Measurements from ENCODE around the gene SNX20. TPM values are rescaled to one million over a fixed set of nuclear protein-coding genes. Genes with fewer than 3 reads are reported as not detected.

Gene SNX20
- total and polyA plus RNA-seq, 10 of the 15 experiments (the other 5 are each of a cell fraction or from before 2014, with no cell fraction given): 4.6 to 30.8 (median 21.9) TPM

DNA sequence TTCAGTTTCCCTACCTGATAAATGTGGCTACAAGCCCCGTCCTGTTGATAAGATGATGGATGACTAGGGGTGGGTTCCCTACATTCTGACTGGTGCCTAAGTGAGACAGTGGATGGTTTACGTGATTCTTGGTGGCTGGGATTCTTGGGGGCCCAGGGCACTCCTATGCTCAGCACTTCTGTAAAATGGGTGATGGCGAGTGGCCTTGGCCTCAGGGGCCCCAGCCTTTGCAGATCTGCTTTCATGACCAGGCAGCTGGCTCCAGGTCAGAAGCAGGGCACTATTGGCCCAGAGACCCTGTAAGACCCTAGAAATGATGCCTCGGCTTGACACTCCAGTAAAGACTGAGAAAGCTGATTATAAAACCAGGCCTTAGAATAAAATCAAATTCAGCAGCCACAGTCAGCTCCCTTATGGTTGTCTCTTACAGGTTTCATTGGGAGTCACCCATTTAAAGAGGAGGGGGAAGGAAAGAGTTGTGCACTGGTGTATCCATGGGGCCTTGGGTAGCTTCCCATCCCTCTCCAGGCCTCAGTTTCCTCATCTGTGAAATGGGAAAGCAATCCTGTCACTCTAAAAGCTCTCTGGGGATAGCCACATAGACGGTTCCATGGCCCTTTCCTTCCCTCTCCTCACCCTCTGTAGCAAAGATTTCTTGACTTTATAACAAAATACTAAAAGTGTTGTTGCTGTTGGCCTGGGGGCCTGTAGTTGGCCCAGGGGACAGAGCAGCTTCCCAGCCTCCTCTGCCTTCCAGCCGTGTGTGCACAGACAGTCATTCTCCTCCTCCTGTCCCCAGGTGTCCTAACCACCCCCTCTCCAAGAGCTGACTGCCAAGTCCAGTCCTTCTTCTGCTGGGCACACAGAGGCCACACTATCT lies 1.2 kb downstream of the SNX20 start (continued):
- TF ChIP-seq GATAD2B (conservative IDR thresholded peaks at IDR 0.05; ENCODE audit: low read depth) (no peak), TAF1 (IDR thresholded peaks at IDR 0.05; ENCODE audit: borderline replicate concordance, low read depth, low read length) (no peak), PKNOX1 (IDR thresholded peaks at IDR 0.05) (no peak), CBX3 (IDR thresholded peaks at IDR 0.05; ENCODE audit: borderline replicate concordance, low read depth) (no peak)

- H3K4me3 ChIP-seq: peak overlapping the region; percentile 72; the same call in 1 of the 2 replicates
- no peak for DNase-seq (ENCODE audit: low read depth, low spot score)
- FAIRE-seq: no peak
- H3K4me1 ChIP-seq (ENCODE audit: control insufficient read depth, insufficient read depth, low read length): peaks cover 32% of the 10 kb centered on the region
- intact Hi-C loops (cut with micrococcal nuclease; ENCODE audit: unreplicated experiment) (no loop called here), in situ Hi-C loops (cut with MboI) (no loop called here)
- no peaks in the 10 kb centered on the region; the same call in 1 of the 3 replicates for H3K9me3 ChIP-seq (replicated peaks; ENCODE audit: control insufficient read depth, insufficient read depth, low read length)
- no peaks in the 10 kb centered on the region for H3K27me3 ChIP-seq (replicated peaks in 1 of 2; ENCODE audit: control insufficient read depth in 2 of 2, insufficient read depth in 2 of 2, low read length in 1 of 2)
- CTCF ChIA-PET: interaction anchor here (0.8 to 20.9 kb wide), 16 partner anchors 12 to 558 kb away, joined by 3 to 636 read pairs (median 4); partner anchors contain the start of gene CYLD
- ATAC-seq: no peak
- SMC1A ChIA-PET (ENCODE audit: uncharacterized antibody, unreplicated experiment): interaction anchor here (1.0 to 24.8 kb wide), 9 partner anchors 8 to 611 kb away, joined by 3 to 600 read pairs (median 6); partner anchors contain the start of genes CYLD and NOD2
- H3K36me3 ChIP-seq (ENCODE audit: control insufficient read depth in 2 of 2, insufficient read depth in 2 of 2, low read length in 1 of 2): peaks cover 4 to 17% of the 10 kb centered on the region in 2 experiments; a peak in 3 of 4 replicates
- POLR2A ChIA-PET: interaction anchor here (1.4 to 5.2 kb wide), 5 partner anchors 17 to 67 kb away, joined by 4 to 42 read pairs (median 25); partner anchors contain the start of gene CYLD
- no peaks in the 10 kb centered on the region for H4K20me1 ChIP-seq (ENCODE audit: control insufficient read depth, insufficient read depth)
- H3K79me2 ChIP-seq (ENCODE audit: control insufficient read depth, insufficient read depth, low read length): peaks cover 43% of the 10 kb centered on the region
- 92% methylated on average over 14 of the region's 14 CpGs for WGBS (ENCODE audit: insufficient coverage, insufficient replicate concordance, low lambda C conversion rate, missing lambda C conversion rate)
- RAD21 ChIA-PET (ENCODE audit: unreplicated experiment): interaction anchor here (0.9 to 29.0 kb wide), 7 partner anchors 11 to 405 kb away, joined by 3 to 578 read pairs (median 5); partner anchors contain the start of gene CYLD
- no peak overlapping the region for H3K9ac ChIP-seq (ENCODE audit: control insufficient read depth, insufficient read depth, low read length)
- BruUV-seq (replicated peaks): no TSS peak
- H3K4me2 ChIP-seq (ENCODE audit: control insufficient read depth, insufficient read depth): peak overlapping the region; percentile 88
- H2AFZ ChIP-seq (ENCODE audit: control insufficient read depth, low read depth, low read length): no peak overlapping the region
- no peak overlapping the region for H3K27ac ChIP-seq (ENCODE audit: control insufficient read depth, insufficient read depth)
- TF ChIP-seq CHD1 (IDR thresholded peaks at IDR 0.05; ENCODE audit: low read depth, low read length) (no peak), ZNF24 (IDR thresholded peaks at IDR 0.05) (no peak), CUX1 (IDR thresholded peaks at IDR 0.05; ENCODE audit: insufficient replicate concordance, low read depth, low read length) (no peak), MTA2 (IDR thresholded peaks at IDR 0.05; ENCODE audit: low read depth) (no peak), FOXK2 (IDR thresholded peaks at IDR 0.05) (no peak), ZNF207 (IDR thresholded peaks at IDR 0.05; ENCODE audit: borderline replicate concordance) (no peak), BACH1 (IDR thresholded peaks at IDR 0.05; ENCODE audit: borderline replicate concordance) (no peak), SREBF1 (IDR thresholded peaks at IDR 0.05; ENCODE audit: low read length) (no peak), RFX5 (IDR thresholded peaks at IDR 0.05; ENCODE audit: low read depth, low read length) (no peak), YBX1 (IDR thresholded peaks at IDR 0.05) (no peak)
- TF ChIP-seq, protein P1, sequence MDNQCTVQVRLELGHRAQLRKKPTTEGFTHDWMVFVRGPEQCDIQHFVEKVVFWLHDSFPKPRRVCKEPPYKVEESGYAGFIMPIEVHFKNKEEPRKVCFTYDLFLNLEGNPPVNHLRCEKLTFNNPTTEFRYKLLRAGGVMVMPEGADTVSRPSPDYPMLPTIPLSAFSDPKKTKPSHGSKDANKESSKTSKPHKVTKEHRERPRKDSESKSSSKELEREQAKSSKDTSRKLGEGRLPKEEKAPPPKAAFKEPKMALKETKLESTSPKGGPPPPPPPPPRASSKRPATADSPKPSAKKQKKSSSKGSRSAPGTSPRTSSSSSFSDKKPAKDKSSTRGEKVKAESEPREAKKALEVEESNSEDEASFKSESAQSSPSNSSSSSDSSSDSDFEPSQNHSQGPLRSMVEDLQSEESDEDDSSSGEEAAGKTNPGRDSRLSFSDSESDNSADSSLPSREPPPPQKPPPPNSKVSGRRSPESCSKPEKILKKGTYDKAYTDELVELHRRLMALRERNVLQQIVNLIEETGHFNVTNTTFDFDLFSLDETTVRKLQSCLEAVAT (IDR thresholded peaks at IDR 0.05): peak; percentile 79
These were observed 1.8 kb downstream of the SNX20 start for GRCh38 chr16:50679266-50679665.

All from GM12878 (cell line).